Renal cortex interstitium (tissue), 11 donors: ENCODE measurements around the gene RENBP. TPM values are rescaled to one million over a fixed set of nuclear protein-coding genes. Genes with fewer than 3 reads are reported as not detected.

Source experiments
- DNase-seq, 11 donors: peaks; one replicate each; pipeline ENCODE4 v3.0.0-alpha.2; 2013; ENCODE audit warnings: low read depth in 9 of 11, low spot score in 4 of 11; ENCODE audit errors: extremely low read depth in 1 of 11
- polyA plus RNA-seq, 3 donors: library from polyadenylated mRNA; unstranded; fragments of 120-200 nt; gene quantifications; one replicate each; pipeline ENCODE4 v1.2.1, GENCODE V29; 2013; ENCODE audit not compliant: insufficient read length in 3 of 3

Gene RENBP
- polyA plus RNA-seq, 3 donors, result 17.5 to 28.4 (median 20.8) TPM

DNA sequence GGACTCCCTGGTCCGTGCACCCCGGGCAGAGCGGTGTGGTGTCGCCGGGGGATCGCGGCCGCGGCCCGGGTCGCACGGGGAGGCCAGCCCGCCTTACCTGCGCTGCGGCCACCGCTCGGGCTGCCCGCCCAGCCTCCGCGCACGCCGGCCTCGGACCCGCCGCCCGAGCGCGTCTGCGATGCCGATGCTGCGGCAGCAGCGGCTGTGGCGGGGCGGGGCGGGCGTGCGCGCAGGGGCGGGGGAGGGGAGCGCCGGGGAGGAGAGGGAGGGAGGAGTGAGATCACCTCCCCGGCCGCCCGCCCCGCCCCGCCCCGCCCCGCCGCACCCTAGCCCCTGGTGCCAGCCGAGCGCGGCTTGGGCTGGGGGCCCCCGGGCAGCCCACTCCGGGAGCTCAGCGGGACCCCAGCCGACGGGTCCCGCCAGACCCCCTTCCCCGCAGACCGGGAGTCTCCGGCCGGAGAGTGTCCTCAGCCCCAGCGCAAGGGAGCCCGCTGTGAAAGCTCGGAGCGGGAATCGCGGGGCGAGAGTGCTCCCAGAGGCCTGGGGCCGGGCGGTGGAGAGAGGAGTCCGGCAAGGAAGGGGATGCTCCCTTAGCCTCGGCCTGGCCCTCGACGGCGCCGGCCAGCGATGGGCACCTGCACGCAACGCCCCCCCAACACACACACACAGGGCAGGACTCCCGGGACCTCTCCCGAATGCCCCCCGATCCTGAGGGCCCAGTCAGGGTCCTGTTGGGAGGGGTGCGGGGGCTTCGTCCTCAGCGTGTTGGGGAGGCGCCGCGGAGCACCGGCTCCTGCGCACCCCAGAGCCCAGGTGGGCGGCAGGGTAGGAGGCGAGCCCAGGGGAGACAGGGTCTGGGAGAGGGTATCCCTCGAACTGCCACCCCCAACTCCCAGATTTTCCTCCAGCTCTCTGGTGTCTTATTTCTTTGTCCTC lies 58.2 kb downstream of the RENBP start, which contains the start of gene L1CAM:
L1CAM (minus strand) TSS at position 206 of the 936 bp plus-strand sequence. CDS start 10,337 bp downstream, outside the sequence.
- no peak for DNase-seq

Other genes starting within 250 kb of the RENBP start
- 100 to 1,000 TPM; 182 to 189 (median 189) TPM for gene BCAP31, start 220.3 kb downstream of the RENBP start, polyA plus RNA-seq
- 1 to 10 TPM; 7.9 to 9.8 (median 8.0) TPM for gene ABCD1, start 219.8 kb downstream of the RENBP start, polyA plus RNA-seq
- gene PLXNB3, start 180.4 kb downstream of the RENBP start, polyA plus RNA-seq, result 1 to 10 TPM; 1.0 to 2.0 (median 1.2) TPM
- 1 to 10 TPM in 2 of 3 donors, under 1 TPM in 1; 0.81 to 2.1 (median 1.9) TPM for gene SRPK3, start 163.6 kb downstream of the RENBP start, polyA plus RNA-seq
- 10 to 100 TPM; 69.9 to 93.9 (median 91.2) TPM for gene IDH3G, start 150.3 kb downstream of the RENBP start, polyA plus RNA-seq
- 100 to 1,000 TPM; 138 to 174 (median 166) TPM for gene SSR4, start 150.0 kb downstream of the RENBP start, polyA plus RNA-seq
- gene PDZD4, start 114.1 kb downstream of the RENBP start, polyA plus RNA-seq, result 10 to 100 TPM in 2 of 3 donors, 1 to 10 TPM in 1; 7.2 to 12.5 (median 11.5) TPM
- 10 to 100 TPM; 35.2 to 57.4 (median 53.1) TPM for gene L1CAM, start 58.5 kb downstream of the RENBP start, polyA plus RNA-seq
- gene AVPR2, start 40.0 kb downstream of the RENBP start, polyA plus RNA-seq, result 1 to 10 TPM in 2 of 3 donors, under 1 TPM in 1; 0.78 to 2.2 (median 1.7) TPM
- 10 to 100 TPM; 21.5 to 43.5 (median 32.8) TPM for gene ARHGAP4, start 18.4 kb downstream of the RENBP start, polyA plus RNA-seq
- gene NAA10, start 9.6 kb downstream of the RENBP start, polyA plus RNA-seq, result 10 to 100 TPM; 53.0 to 78.0 (median 77.5) TPM
- 10 to 100 TPM; 40.8 to 52.0 (median 45.7) TPM for gene HCFC1, start 27.2 kb upstream of the RENBP start, polyA plus RNA-seq
- 1 to 10 TPM; 5.3 to 9.2 (median 7.5) TPM for gene TMEM187, start 28.1 kb upstream of the RENBP start, polyA plus RNA-seq
- 10 to 100 TPM; 52.0 to 69.7 (median 62.3) TPM for gene IRAK1, start 75.3 kb upstream of the RENBP start, polyA plus RNA-seq
- 10 to 100 TPM; 27.1 to 34.2 (median 32.7) TPM for gene MECP2, start 153.1 kb upstream of the RENBP start, polyA plus RNA-seq
- gene OPN1LW, start 199.6 kb upstream of the RENBP start, polyA plus RNA-seq, result not detected
- not detected for gene OPN1MW, start 238.0 kb upstream of the RENBP start, polyA plus RNA-seq